ENCODE results near the gene ZNF775.

- TF ChIP-seq, protein P1, sequence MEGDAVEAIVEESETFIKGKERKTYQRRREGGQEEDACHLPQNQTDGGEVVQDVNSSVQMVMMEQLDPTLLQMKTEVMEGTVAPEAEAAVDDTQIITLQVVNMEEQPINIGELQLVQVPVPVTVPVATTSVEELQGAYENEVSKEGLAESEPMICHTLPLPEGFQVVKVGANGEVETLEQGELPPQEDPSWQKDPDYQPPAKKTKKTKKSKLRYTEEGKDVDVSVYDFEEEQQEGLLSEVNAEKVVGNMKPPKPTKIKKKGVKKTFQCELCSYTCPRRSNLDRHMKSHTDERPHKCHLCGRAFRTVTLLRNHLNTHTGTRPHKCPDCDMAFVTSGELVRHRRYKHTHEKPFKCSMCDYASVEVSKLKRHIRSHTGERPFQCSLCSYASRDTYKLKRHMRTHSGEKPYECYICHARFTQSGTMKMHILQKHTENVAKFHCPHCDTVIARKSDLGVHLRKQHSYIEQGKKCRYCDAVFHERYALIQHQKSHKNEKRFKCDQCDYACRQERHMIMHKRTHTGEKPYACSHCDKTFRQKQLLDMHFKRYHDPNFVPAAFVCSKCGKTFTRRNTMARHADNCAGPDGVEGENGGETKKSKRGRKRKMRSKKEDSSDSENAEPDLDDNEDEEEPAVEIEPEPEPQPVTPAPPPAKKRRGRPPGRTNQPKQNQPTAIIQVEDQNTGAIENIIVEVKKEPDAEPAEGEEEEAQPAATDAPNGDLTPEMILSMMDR (IDR thresholded peaks at IDR 0.05): no peak
- TF ChIP-seq POLR2A (IDR thresholded peaks at IDR 0.05): no peak
These were observed 55.1 kb downstream of the ZNF775 start for GRCh38 chr7:150434240-150434639.

All from lower leg skin (tissue), 3 donors.